Measurements from ENCODE around the gene ZNRF2.

GRCh38 chr7:30281263-30281662 lies 3.1 kb upstream of the ZNRF2 start:
- TF ChIP-seq CTCF (IDR thresholded peaks at IDR 0.05; ENCODE audit: poor library complexity) (no peak), EZH2 (IDR thresholded peaks at IDR 0.05; ENCODE audit: borderline replicate concordance) (no peak)
